ENCODE results near the gene WWC2. TPM values are rescaled to one million over a fixed set of nuclear protein-coding genes. Genes with fewer than 3 reads are reported as not detected.

Gene WWC2
- total RNA-seq, 1 experiment from 2014 or later, result 80.3 TPM

- H3K36me3 ChIP-seq (ENCODE audit: control insufficient read depth, insufficient read depth, low read length), result peaks cover 13% of the 10 kb centered on the region
- in situ Hi-C loops (cut with HindIII; ENCODE audit: low pct_unique_long_range_greater_than_20kb, low sequenced_read_pairs), result no loop called here
- no peak for DNase-seq (ENCODE audit: low read depth, low spot score)
- no peak overlapping the region for H3K4me3 ChIP-seq (ENCODE audit: low read depth in 2 of 2, low read length in 2 of 2)
- ATAC-seq, result peak; percentile 81
- intact Hi-C loops (cut with micrococcal nuclease; ENCODE audit: unreplicated experiment), result no loop called here
- peaks cover 39% of the 10 kb centered on the region for H3K4me1 ChIP-seq (ENCODE audit: control insufficient read depth, insufficient read depth, low read length)
- ChIA-PET POLR2A (no interaction called here), CTCF (interaction anchor here (0.6 to 0.9 kb wide), 3 partner anchors 20 to 186 kb away, joined by 3 to 10 read pairs (median 8); no protein-coding TSS in a partner anchor)
- TF ChIP-seq CTCF (IDR thresholded peaks at IDR 0.05), result peak; percentile 83
- TF ChIP-seq REST (IDR thresholded peaks at IDR 0.05; ENCODE audit: insufficient read depth in 1 of 2, low read depth in 2 of 2, low read length in 1 of 2), result no peak
- TF ChIP-seq SIN3A (IDR thresholded peaks at IDR 0.05; ENCODE audit: borderline replicate concordance, insufficient read depth, low read depth, low read length), result no peak
- BruUV-seq (replicated peaks), result no TSS peak
- no peaks in the 10 kb centered on the region for H3K9me3 ChIP-seq (ENCODE audit: control insufficient read depth, insufficient read depth, low read depth, low read length)
- no peaks in the 10 kb centered on the region for H3K27me3 ChIP-seq (ENCODE audit: control insufficient read depth, insufficient read depth, low read length)
- peak overlapping the region; percentile 17 for H3K27ac ChIP-seq (ENCODE audit: low read length)
Observed at GRCh38 chr4:183256756-183257385, 157.8 kb downstream of the WWC2 start.

GRCh38 chr4:183257808-183258207 is 158.8 kb downstream of the WWC2 start:
- Histone ChIP-seq H3K27me3 (ENCODE audit: control insufficient read depth, insufficient read depth, low read length) (no peaks in the 10 kb centered on the region), H3K4me1 (ENCODE audit: control insufficient read depth, insufficient read depth, low read length) (peaks cover 36% of the 10 kb centered on the region), H3K36me3 (ENCODE audit: control insufficient read depth, insufficient read depth, low read length) (peaks cover 13% of the 10 kb centered on the region), H3K9me3 (ENCODE audit: control insufficient read depth, insufficient read depth, low read depth, low read length) (no peaks in the 10 kb centered on the region), H3K27ac (ENCODE audit: low read length) (no peak overlapping the region; the same call in 1 of the 2 replicates), H3K4me3 (ENCODE audit: low read depth in 2 of 2, low read length in 2 of 2) (no peak overlapping the region)
- no TSS peak for BruUV-seq (replicated peaks)
- TF ChIP-seq REST (IDR thresholded peaks at IDR 0.05; ENCODE audit: insufficient read depth in 1 of 2, low read depth in 2 of 2, low read length in 1 of 2) (no peak), SIN3A (IDR thresholded peaks at IDR 0.05; ENCODE audit: borderline replicate concordance, insufficient read depth, low read depth, low read length) (no peak), TCF7L2 (IDR thresholded peaks at IDR 0.05; ENCODE audit: low read depth, low read length) (no peak), POLR2AphosphoS5 (IDR thresholded peaks at IDR 0.05; ENCODE audit: low read depth, low read length) (no peak), CTCF (IDR thresholded peaks at IDR 0.05) (no peak)
- CTCF ChIA-PET, result no interaction called here
- intact Hi-C loops (cut with micrococcal nuclease; ENCODE audit: unreplicated experiment) (no loop called here), in situ Hi-C loops (cut with HindIII; ENCODE audit: low pct_unique_long_range_greater_than_20kb, low sequenced_read_pairs) (no loop called here)
- DNase-seq (ENCODE audit: low read depth, low spot score) (no peak), ATAC-seq (no peak)
- POLR2A ChIA-PET, result no interaction called here
